SK-N-SH treated with all-trans-retinoic acid at 6 μM for 48 hours (cell line): ENCODE data around the gene AAK1.

Source experiments
- ARNTL ChIP-seq: fragments of 450-650 bp; formaldehyde crosslinking; IDR thresholded peaks from 2 replicates; pipeline ENCODE4 v1.5.0; 2020; ENCODE audit warnings: low read depth, mild to moderate bottlenecking, moderate library complexity, borderline replicate concordance
- ZNF70 ChIP-seq: fragments of 450-650 bp; formaldehyde crosslinking; IDR thresholded peaks from 2 replicates; pipeline ENCODE4 v1.5.0; 2020; ENCODE audit warnings: mild to moderate bottlenecking, moderate library complexity
- ZNF8 ChIP-seq: fragments of 450-650 bp; formaldehyde crosslinking; IDR thresholded peaks from 2 replicates; pipeline ENCODE4 v1.5.0; 2020; ENCODE audit warnings: mild to moderate bottlenecking, moderate library complexity
- TF ChIP-seq, protein P1 (sequence below): fragments of 250-450 bp; sonication (Bioruptor Pico); IDR thresholded peaks from 2 replicates; pipeline ENCODE4 v1.8.0; 2020; ENCODE audit warnings: mild to moderate bottlenecking, moderate library complexity, borderline replicate concordance

DNA sequence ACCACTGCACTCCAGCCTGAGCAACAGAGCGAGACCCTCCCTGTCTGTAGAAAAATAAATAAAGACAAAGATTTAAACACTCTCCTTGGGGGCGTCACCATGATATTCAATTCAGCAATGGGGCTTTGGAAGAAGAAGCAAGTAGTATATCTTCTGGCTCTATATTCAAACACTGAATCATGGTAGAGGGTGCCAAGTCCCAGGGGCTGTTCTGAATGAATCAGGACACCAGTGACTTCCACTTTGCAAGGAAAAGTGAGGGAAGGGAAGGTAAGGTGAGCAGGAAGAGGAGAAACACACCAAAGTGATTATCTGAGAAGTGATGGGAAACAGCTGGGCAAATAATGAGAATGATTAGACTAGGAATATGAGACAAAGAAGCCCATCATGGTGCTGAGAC lies 80.5 kb downstream of the AAK1 start:
- TF ChIP-seq, protein P1, sequence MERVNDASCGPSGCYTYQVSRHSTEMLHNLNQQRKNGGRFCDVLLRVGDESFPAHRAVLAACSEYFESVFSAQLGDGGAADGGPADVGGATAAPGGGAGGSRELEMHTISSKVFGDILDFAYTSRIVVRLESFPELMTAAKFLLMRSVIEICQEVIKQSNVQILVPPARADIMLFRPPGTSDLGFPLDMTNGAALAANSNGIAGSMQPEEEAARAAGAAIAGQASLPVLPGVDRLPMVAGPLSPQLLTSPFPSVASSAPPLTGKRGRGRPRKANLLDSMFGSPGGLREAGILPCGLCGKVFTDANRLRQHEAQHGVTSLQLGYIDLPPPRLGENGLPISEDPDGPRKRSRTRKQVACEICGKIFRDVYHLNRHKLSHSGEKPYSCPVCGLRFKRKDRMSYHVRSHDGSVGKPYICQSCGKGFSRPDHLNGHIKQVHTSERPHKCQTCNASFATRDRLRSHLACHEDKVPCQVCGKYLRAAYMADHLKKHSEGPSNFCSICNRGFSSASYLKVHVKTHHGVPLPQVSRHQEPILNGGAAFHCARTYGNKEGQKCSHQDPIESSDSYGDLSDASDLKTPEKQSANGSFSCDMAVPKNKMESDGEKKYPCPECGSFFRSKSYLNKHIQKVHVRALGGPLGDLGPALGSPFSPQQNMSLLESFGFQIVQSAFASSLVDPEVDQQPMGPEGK (CRISPR knock-in tag), result no peak
- no peak for TF ChIP-seq ARNTL (CRISPR knock-in tag)
- TF ChIP-seq ZNF8, result no peak
- TF ChIP-seq ZNF70 (CRISPR knock-in tag), result no peak
